Measurements from ENCODE around the gene RPS28.
"Not testable (repeated sequence)": the region's sequence is repeated elsewhere in the genome, so short reads cannot be mapped to it uniquely, and the experiment has no call there.

Gene RPS28

GRCh38 chr19:8352134-8352827, 31.0 kb downstream of the RPS28 start:
- Histone ChIP-seq H3K4me3 (ENCODE audit: low read depth in 1 of 2, low read length in 2 of 2) (no peak overlapping the region), H3K27ac (ENCODE audit: low read length) (no peak overlapping the region), H3K27me3 (ENCODE audit: low read depth, low read length) (no peaks in the 10 kb centered on the region), H3K4me1 (ENCODE audit: control insufficient read depth in 1 of 2, insufficient read depth in 2 of 2, low read length in 2 of 2) (peaks cover 0 to 5% of the 10 kb centered on the region in 2 donors), H3K9me3 (ENCODE audit: control insufficient read depth in 1 of 2, low read length in 2 of 2) (no peaks in the 10 kb centered on the region), H3K36me3 (ENCODE audit: control insufficient read depth in 1 of 2, insufficient read depth in 2 of 2, low read length in 2 of 2) (no peaks in the 10 kb centered on the region)

DNA sequence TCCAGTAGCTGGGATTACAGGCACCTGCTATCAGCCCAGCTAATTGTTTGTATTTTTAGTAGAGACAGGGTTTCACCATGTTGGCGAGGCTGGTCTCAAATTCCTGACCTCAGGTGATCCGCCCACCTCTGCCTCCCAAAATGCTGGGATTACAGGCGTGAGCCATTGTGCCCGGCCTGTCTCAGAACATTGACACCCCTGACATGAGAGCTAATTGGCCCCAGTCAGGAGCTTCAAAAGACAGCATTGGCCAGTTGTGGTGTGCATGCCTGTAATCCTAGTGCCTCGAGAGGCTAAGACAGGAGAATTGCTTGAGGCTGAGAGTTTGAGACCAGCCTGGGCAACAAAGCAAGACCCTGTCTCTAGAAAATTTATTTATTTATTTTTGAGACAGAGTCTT, 31.5 kb downstream of the RPS28 start:
- not testable (repeated sequence) for H3K4me1 ChIP-seq (ENCODE audit: control insufficient read depth in 1 of 2, insufficient read depth in 2 of 2, low read length in 2 of 2); H3K9me3 ChIP-seq (ENCODE audit: control insufficient read depth in 1 of 2, low read length in 2 of 2); H3K36me3 ChIP-seq (ENCODE audit: control insufficient read depth in 1 of 2, insufficient read depth in 2 of 2, low read length in 2 of 2); H3K27me3 ChIP-seq (ENCODE audit: low read depth, low read length); H3K4me3 ChIP-seq (ENCODE audit: low read depth in 1 of 2, low read length in 2 of 2); H3K27ac ChIP-seq (ENCODE audit: low read length)

- Histone ChIP-seq H3K4me3 (ENCODE audit: low read depth in 1 of 2, low read length in 2 of 2) (no peak overlapping the region), H3K9me3 (ENCODE audit: control insufficient read depth in 1 of 2, low read length in 2 of 2) (no peaks in the 10 kb centered on the region), H3K4me1 (ENCODE audit: control insufficient read depth in 1 of 2, insufficient read depth in 2 of 2, low read length in 2 of 2) (peaks cover 0 to 5% of the 10 kb centered on the region in 2 donors), H3K27ac (ENCODE audit: low read length) (no peak overlapping the region), H3K36me3 (ENCODE audit: control insufficient read depth in 1 of 2, insufficient read depth in 2 of 2, low read length in 2 of 2) (no peaks in the 10 kb centered on the region), H3K27me3 (ENCODE audit: low read depth, low read length) (no peaks in the 10 kb centered on the region)
These were observed 34.5 kb downstream of the RPS28 start for GRCh38 chr19:8355631-8356402.

GRCh38 chr19:8357007-8357521, 35.8 kb downstream of the RPS28 start:
- Histone ChIP-seq H3K9me3 (ENCODE audit: control insufficient read depth in 1 of 2, low read length in 2 of 2) (no peaks in the 10 kb centered on the region), H3K4me1 (ENCODE audit: control insufficient read depth in 1 of 2, insufficient read depth in 2 of 2, low read length in 2 of 2) (peaks cover 0 to 2% of the 10 kb centered on the region in 2 donors), H3K27me3 (ENCODE audit: low read depth, low read length) (no peaks in the 10 kb centered on the region), H3K4me3 (ENCODE audit: low read depth in 1 of 2, low read length in 2 of 2) (no peak overlapping the region), H3K27ac (ENCODE audit: low read length) (no peak overlapping the region), H3K36me3 (ENCODE audit: control insufficient read depth in 1 of 2, insufficient read depth in 2 of 2, low read length in 2 of 2) (no peaks in the 10 kb centered on the region)

GRCh38 chr19:8358948-8359347, 37.7 kb downstream of the RPS28 start:
- Histone ChIP-seq H3K9me3 (ENCODE audit: control insufficient read depth in 1 of 2, low read length in 2 of 2) (no peaks in the 10 kb centered on the region), H3K4me3 (ENCODE audit: low read depth in 1 of 2, low read length in 2 of 2) (no peak overlapping the region), H3K4me1 (ENCODE audit: control insufficient read depth in 1 of 2, insufficient read depth in 2 of 2, low read length in 2 of 2) (peaks cover 5 to 9% of the 10 kb centered on the region in 2 donors), H3K27me3 (ENCODE audit: low read depth, low read length) (no peaks in the 10 kb centered on the region), H3K36me3 (ENCODE audit: control insufficient read depth in 1 of 2, insufficient read depth in 2 of 2, low read length in 2 of 2) (no peaks in the 10 kb centered on the region), H3K27ac (ENCODE audit: low read length) (no peak overlapping the region)

DNA sequence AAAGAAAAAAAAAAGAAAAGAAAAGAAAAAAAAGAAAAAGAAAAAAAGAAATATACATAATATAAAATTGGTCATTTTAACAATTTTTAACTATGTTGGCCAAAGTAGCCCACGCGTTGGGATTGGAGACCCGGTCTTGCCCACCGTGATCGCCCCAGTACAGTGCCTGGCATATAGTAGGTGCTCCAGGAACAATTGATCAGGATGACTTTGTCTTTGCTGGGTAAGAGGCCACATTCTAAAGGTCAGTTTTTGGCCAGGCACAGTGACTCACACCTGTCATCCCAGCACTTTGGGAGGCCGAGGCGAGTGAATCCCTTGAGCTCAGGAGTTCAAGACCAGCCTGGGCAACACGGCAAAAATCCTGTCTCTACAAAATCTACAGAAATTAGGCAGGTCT, 38.9 kb downstream of the RPS28 start:
- H3K9me3 ChIP-seq (ENCODE audit: control insufficient read depth in 1 of 2, low read length in 2 of 2): no peaks in the 10 kb centered on the region
- no peaks in the 10 kb centered on the region for H3K27me3 ChIP-seq (ENCODE audit: low read depth, low read length)
- H3K27ac ChIP-seq (ENCODE audit: low read length): no peak overlapping the region
- no peak overlapping the region for H3K4me3 ChIP-seq (ENCODE audit: low read depth in 1 of 2, low read length in 2 of 2)
- no peaks in the 10 kb centered on the region for H3K36me3 ChIP-seq (ENCODE audit: control insufficient read depth in 1 of 2, insufficient read depth in 2 of 2, low read length in 2 of 2)
- H3K4me1 ChIP-seq (ENCODE audit: control insufficient read depth in 1 of 2, insufficient read depth in 2 of 2, low read length in 2 of 2): peaks cover 5 to 9% of the 10 kb centered on the region in 2 donors

DNA sequence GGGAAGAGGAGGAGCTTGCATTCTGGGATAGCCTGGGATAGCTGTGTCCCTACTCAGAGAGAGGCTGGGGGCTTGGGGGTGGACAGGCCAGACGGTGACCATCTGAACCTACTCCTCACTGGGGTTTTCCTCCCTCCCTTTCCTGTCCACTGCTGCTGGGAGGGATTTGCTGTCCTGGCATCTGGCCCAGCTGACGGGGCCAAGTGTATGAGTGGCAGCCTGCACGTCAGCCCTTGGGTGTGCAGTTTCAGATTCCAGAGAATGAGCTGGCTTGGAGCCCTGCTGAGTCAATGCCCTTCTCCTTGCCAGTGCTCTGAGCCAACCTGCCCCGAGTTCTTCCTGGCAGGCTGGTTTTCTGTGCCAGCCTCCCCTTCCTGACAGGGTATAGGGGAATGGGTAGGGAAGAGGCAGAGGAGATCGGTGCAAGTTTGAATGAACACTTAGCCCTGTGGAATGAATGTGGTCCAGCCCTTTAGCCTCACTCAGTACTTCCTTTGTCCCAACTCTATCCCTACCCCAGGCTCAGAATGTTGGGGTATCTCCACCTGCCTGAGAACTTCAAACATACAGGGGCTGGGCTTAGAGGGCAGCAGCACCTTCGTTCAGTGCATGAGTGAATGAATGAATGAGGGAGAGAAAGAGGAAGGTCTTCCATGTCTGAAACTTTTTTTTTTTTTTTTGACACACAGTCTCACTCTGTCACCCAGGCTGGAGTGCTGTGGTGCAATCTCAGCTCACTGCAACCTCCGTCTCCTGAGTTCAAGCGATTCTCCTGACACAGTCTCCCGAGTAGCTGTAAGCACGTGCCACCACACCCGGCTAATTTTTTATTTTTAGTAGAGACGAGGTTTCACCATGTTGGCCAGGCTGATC, 40.9 kb downstream of the RPS28 start:
- Histone ChIP-seq H3K4me1 (ENCODE audit: control insufficient read depth in 1 of 2, insufficient read depth in 2 of 2, low read length in 2 of 2) (peaks cover 9 to 18% of the 10 kb centered on the region in 2 donors), H3K9me3 (ENCODE audit: control insufficient read depth in 1 of 2, low read length in 2 of 2) (no peaks in the 10 kb centered on the region), H3K27ac (ENCODE audit: low read length) (peak overlapping the region; percentile 95), H3K4me3 (ENCODE audit: low read depth in 1 of 2, low read length in 2 of 2) (peak overlapping the region in 1 of 2 donors; percentile 24), H3K36me3 (ENCODE audit: control insufficient read depth in 1 of 2, insufficient read depth in 2 of 2, low read length in 2 of 2) (no peaks in the 10 kb centered on the region), H3K27me3 (ENCODE audit: low read depth, low read length) (no peaks in the 10 kb centered on the region)

DNA sequence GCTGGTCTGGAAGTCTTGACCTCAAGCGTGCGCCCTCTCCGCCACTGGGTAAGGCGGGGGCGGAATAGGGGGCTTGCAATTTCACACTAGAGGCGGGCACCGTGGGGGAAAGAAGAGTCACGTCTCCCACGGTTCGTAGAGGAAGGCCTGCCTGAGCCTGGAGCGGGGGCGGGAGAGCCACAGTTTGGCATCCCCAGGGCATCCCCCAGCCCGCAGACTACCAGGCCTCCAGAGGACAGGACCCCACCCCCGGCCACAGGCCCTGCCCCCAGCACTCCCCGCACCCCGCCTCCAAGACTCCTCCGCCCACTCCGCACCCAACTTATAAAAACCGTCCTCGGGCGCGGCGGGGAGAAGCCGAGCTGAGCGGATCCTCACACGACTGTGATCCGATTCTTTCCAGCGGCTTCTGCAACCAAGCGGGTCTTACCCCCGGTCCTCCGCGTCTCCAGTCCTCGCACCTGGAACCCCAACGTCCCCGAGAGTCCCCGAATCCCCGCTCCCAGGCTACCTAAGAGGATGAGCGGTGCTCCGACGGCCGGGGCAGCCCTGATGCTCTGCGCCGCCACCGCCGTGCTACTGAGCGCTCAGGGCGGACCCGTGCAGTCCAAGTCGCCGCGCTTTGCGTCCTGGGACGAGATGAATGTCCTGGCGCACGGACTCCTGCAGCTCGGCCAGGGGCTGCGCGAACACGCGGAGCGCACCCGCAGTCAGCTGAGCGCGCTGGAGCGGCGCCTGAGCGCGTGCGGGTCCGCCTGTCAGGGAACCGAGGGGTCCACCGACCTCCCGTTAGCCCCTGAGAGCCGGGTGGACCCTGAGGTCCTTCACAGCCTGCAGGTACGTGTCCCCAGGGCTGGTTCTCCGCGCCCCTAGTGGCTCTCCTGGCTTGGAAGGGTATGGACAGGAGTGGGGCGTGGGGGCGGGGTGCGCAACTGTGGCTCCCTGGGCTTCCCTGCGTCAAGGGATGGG, 42.8 kb downstream of the RPS28 start, which contains the start of gene ANGPTL4:
TSS of gene ANGPTL4 (plus strand) at position 353 of the 969 bp plus-strand sequence. CDS start at position 520, 167 bp downstream.
- no peaks in the 10 kb centered on the region for H3K27me3 ChIP-seq (ENCODE audit: low read depth, low read length)
- H3K9me3 ChIP-seq (ENCODE audit: control insufficient read depth in 1 of 2, low read length in 2 of 2): no peaks in the 10 kb centered on the region
- H3K27ac ChIP-seq (ENCODE audit: low read length): peak within 1 kb of the TSS; percentile 86
- peaks cover 9 to 35% of the 10 kb centered on the region in 2 donors for H3K4me1 ChIP-seq (ENCODE audit: control insufficient read depth in 1 of 2, insufficient read depth in 2 of 2, low read length in 2 of 2)
- no peaks in the 10 kb centered on the region for H3K36me3 ChIP-seq (ENCODE audit: control insufficient read depth in 1 of 2, insufficient read depth in 2 of 2, low read length in 2 of 2)
- peak within 1 kb of the TSS; percentile 65 to 84 for H3K4me3 ChIP-seq (ENCODE audit: low read depth in 1 of 2, low read length in 2 of 2)

DNA sequence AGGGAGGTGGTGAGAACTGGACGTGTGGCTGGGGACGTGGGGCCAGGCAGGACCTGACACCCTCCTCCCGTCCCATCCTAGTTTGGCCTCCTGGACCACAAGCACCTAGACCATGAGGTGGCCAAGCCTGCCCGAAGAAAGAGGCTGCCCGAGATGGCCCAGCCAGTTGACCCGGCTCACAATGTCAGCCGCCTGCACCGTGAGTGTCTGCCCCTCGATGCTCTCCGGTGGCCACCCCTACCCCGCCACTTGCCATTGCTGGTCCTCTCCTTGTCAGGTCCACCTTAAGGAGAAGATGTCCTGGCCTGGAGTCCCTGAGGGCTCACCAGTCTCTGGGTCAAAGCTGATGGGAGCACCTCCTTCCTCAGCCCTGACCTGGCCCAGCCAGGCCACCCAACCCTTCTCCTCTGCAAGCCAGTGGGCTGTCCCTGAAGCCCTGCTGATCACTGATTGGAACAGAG, 44.9 kb downstream of the RPS28 start:
- H3K9me3 ChIP-seq (ENCODE audit: control insufficient read depth in 1 of 2, low read length in 2 of 2): no peaks in the 10 kb centered on the region
- peaks cover 0 to 1% of the 10 kb centered on the region in 2 donors for H3K36me3 ChIP-seq (ENCODE audit: control insufficient read depth in 1 of 2, insufficient read depth in 2 of 2, low read length in 2 of 2)
- H3K27me3 ChIP-seq (ENCODE audit: low read depth, low read length): no peaks in the 10 kb centered on the region
- peak overlapping the region in 1 of 2 donors; percentile 28 for H3K4me3 ChIP-seq (ENCODE audit: low read depth in 1 of 2, low read length in 2 of 2)
- H3K27ac ChIP-seq (ENCODE audit: low read length): peak overlapping the region; percentile 63
- H3K4me1 ChIP-seq (ENCODE audit: control insufficient read depth in 1 of 2, insufficient read depth in 2 of 2, low read length in 2 of 2): peaks cover 9 to 38% of the 10 kb centered on the region in 2 donors

DNA sequence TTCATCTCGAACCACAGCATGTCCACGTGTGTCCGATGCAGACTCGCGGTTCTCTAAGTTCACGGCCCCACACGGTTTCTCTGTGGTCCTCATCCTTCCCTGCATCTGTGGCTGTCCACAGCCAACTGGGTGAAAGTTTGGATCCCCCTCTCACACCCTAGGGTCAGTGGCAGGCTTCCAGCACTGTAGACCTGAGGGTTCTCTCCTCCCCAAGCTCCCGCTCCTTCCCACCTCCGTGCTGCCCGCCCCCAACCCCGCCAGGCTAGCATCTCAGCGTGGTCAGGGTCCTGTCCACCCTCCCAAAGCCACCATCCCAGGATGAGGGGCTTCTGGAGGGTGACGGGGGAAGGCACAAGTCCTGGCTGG, 45.6 kb downstream of the RPS28 start:
- H3K4me3 ChIP-seq (ENCODE audit: low read depth in 1 of 2, low read length in 2 of 2): peak overlapping the region; percentile 10 to 44
- H3K27ac ChIP-seq (ENCODE audit: low read length): peak overlapping the region; percentile 79
- peaks cover 0 to 4% of the 10 kb centered on the region in 2 donors for H3K36me3 ChIP-seq (ENCODE audit: control insufficient read depth in 1 of 2, insufficient read depth in 2 of 2, low read length in 2 of 2)
- H3K9me3 ChIP-seq (ENCODE audit: control insufficient read depth in 1 of 2, low read length in 2 of 2): no peaks in the 10 kb centered on the region
- H3K4me1 ChIP-seq (ENCODE audit: control insufficient read depth in 1 of 2, insufficient read depth in 2 of 2, low read length in 2 of 2): peaks cover 9 to 38% of the 10 kb centered on the region in 2 donors
- H3K27me3 ChIP-seq (ENCODE audit: low read depth, low read length): no peaks in the 10 kb centered on the region
